NCI-H2196 treated with DMSO at 0.1 percent for 48 hours (cell line): ENCODE results near the gene ANGPTL7.
"Not testable (repeated sequence)": the region's sequence is repeated elsewhere in the genome, so short reads cannot be mapped to it uniquely, and the experiment has no call there.

Source experiments
- DNase-seq: peaks from one replicate; lab custom pipeline; 2025; ENCODE audit not compliant: unreplicated experiment; lab: John Stamatoyannopoulos, UW

The ANGPTL7 gene

DNA sequence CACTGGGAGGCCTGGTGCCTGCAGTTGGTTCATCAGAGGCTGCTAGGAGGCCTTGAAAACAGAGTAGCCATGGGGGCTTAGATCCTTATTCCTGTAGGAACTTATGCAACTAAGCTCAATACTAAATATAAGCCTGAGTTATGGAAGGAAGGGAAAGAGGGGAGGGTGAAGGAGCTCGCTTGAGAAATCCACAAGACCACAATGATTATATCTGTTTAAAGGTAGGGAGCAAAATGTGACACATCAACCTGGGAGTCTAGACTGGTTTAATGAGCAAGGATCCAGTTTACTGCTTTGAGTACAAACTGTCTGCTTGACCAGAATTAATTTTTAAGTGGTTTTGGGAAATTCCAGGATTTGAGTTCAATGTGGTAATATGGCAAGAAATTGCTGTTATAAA lies 20.4 kb upstream of the ANGPTL7 start:
- DNase-seq: no peak

DNA sequence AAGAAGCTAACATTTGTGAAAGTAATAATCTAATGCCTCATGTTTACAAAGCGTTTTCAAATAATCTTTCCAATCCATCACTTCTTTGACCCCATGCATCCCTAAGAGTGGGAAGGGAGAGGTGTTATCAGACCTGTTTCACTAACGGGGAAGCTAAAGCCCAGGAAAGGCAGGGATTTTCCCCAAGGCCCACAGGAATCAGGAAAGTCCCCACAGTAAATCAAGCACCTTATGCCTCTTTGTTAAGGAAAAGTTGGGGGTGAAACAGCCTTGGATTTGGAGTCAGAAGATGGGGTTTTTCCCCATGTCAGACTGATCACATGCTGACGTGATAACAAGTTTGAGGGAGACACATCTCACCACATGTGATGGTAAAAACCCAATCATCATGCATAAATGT lies 20.0 kb upstream of the ANGPTL7 start:
- DNase-seq: no peak

DNA sequence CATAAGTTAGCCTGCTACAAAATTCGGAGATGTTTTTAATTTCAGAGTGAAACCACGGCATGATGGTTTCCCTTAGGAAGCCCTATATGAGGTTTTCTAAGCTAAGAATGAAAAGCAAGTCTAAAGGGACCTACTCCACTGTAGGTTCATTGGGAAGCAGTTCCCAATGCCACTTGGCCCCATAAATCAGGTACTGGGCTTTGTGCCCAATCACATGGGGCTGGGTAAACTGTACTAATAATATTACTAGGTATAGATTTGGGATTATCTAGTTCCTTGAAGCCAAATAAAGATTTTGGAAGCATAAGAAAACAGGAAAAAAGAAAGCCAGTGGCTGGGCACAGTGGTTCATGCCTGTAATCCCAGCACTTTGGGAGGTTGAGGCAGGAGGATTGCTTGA lies 19.1 kb upstream of the ANGPTL7 start:
- no peak for DNase-seq

DNA sequence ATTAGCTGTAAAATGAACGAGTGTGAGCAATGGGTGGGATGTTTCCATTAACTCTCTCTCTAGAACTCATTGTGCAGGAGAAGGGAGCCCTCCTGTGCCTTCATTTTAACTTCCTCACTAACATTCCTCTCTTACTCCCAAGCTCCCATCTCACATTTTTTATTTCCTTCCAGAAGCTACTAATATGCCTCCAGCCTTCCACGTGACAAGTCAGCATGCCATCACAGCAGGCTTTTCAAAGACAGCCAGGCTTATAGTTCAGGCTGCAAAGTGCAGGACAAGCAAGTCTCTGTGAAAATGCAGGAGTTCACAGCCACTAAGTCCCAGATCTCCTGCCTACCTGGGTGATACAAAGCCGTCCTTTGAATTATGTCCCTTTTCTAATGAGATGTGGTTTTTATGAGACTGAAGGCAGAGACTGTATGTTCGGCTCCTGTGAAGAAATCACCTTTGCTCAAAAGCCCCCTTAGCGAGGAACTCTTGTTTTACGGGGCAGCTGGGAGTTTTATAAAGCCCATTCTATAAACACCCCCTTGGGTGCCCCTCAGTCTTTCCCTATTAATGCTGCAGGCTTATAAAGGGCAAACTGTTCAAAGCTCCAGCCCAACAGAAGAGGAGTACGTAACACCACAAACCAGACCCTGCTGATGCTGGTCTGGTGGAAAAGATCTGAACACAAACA lies 14.8 kb upstream of the ANGPTL7 start:
- no peak for DNase-seq

DNA sequence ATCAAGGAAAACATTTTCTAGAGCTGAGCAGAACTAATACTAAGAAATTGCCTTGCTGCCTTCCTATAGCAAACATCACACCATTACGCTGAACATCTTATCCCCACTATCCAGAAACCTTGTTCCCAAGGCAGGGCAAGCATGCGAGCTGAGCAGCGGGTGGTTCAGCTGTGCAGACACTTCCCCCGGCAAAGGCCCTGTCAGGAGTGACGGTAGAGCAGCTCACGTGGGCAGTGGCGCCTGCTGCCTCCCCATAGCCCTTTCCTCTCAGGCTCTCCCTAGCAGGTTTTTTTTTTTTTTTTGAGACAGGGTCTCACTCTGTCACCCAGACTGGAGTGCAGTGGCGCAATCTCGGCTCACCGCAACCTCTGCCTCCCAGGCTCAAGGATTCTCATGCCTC lies 13.7 kb upstream of the ANGPTL7 start:
- no peak for DNase-seq

DNA sequence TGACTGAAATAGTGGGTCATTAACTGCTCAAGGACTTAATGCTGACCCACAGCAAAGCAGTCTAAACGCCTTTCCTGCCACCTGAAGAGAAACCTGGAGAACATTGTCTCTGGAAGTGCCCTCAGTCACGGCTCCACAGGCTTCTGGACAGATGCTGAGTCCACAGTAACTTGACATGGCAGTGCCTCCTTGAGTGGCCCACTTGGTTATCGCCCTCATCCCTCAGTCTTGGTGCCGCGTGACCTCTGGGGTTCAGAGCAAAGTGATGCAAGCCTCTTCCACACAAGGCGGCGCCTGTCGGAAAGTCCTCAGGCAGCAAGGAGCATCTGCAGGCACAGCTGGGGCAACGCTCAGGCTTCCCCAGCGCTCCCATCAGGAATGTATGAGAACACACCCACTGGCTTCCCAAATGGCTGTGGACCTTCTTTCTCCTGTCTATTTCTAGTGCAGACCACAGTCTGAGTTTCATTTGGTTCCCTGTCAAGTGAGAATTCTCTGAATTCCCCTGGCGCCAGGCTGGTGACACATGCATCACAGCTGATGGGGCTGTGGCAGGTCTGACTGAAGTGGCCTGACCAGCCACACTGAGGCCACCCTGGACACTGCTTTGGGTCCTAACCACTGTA lies 13.0 kb upstream of the ANGPTL7 start:
- no peak for DNase-seq

DNA sequence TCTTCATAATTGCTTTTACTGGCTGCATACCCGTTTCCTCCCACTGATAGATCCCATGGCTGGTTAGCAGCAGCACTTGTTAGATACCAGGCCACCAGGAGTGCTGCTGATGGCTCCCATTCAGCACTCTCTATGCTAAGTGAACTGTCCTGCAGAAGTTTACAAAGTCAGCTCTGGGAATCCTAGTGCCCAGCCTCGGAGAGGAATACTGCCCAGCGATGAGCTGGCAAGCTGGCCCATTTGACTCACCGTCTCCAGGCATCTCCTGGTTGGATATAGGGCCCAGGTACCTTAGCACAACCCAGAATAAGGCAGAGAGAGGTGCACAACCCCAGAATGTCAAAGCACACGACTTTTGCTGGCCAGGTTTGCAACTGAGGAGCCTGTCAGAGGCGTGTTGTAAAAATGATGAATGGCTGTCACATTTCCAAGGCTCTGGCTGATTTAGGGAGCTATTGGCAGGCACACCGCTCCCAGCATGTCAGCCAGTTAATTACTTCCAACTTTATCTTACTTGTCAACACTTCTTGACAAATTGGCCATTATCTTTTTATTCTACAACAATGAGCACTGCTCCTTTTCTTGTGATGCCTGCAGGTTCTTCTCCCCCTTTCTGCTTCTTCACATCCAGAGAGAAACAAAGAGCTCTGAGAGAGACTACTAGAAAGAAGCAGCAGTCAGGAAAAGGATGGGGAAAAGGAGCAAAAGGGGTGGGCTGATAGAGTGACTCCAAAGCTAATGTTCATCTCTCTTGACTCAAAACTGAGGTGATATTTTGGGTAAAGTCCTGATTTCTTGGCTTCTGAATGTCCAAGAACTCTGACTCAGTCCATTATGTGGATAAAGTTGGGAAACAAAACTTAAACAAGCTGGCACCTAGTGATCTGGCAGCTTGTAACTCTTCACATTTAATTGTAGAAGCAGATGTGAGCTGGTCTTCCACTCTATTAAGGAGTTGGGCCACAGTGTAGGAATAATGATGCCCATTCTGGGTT lies 10.8 kb upstream of the ANGPTL7 start:
- no peak for DNase-seq

DNA sequence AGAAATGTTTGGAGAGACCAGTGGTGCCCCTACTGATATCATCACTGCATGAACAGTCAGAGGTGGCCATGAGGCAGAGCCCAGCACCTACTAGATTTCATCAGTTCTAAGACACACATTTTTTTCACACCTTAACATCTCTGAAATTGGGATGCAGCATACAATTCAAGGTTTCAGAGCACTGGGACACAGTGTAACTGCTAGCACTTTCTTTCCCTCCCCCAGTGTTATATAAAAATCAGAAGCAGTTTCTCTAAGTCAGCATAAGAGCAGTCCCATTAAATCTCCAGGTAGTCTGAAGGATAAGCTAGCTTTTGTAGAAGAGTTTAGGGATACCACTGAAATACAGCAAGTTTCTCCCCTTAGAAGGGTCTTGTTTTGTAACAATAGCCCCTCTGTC lies 10.0 kb upstream of the ANGPTL7 start:
- no peak for DNase-seq

DNA sequence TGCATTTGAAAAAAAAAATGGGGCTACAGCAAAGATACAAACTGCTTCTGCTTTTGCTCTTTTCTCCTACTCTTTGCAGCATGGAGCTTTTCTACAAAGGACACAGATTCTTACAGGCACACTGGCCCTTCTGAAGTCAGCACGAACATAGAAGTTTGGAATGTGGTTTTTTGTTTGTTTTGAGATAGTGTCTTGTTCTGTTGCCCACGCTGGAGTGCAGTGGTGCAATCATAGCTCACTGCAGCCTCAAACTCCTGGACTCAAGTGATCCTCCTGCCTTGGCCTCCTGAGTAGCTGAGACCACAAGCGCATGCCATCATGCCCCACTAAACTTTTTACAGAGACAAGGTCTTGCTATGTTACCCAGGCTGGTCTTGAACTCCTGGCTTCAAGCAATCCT lies 9.4 kb upstream of the ANGPTL7 start:
- not testable (repeated sequence) for DNase-seq

DNA sequence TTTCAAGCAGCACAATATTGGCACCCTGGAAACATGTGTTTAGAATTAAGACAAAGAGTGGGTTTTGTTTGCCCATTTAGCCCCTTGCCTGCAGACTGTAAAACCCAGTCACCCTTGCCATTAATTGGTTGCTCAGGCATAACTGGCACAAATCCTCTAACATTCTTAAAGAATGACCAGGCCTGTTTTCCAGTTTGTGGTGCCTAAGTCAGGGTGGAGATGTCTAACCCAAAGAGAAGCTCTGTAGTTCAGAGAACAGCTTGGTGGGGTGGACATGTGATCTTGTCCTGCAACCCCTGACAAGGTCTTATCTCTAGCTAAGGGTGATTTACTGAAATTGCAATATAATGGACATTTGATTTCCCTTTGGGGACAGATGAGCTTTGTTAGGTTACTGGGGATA lies 8.8 kb upstream of the ANGPTL7 start:
- no peak for DNase-seq

DNA sequence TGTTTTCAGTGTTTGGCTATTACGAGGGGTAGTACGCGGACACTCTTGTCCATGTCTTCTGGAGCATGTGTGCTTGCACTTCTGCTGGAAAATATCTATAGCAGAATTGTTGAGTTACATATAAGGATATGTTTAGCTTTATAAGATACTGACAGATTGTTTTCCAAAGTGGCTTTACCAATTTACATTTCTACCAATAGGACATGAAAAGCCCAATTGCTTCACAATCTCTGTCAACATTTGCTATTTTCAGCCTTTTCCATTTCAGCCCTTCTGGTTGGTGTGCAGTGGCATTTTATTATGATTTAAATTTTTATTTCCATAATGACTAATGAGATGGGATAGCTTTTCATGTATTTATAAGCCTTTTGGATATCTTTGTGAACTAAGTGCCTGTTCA lies 6.3 kb upstream of the ANGPTL7 start:
- DNase-seq: no peak

DNA sequence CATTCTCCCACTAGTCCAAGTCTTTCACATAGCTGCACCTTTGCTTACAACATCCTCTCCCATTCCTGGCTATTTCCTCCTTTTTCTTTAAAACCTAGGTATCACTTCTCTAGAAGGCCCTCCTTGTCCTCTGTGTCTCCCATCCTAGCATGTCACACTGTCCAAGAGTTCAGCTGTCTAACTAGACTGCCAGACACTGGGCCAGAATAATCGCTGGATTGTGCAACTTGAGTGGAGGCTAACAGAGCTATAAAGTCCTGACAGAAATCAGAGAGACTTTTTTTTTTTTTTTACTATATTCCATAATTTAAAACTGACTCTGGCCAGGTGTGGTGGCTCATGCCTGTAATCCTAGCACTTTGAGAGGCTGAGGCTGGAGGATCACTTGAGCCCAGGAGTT lies 4.2 kb upstream of the ANGPTL7 start:
- no peak for DNase-seq

DNA sequence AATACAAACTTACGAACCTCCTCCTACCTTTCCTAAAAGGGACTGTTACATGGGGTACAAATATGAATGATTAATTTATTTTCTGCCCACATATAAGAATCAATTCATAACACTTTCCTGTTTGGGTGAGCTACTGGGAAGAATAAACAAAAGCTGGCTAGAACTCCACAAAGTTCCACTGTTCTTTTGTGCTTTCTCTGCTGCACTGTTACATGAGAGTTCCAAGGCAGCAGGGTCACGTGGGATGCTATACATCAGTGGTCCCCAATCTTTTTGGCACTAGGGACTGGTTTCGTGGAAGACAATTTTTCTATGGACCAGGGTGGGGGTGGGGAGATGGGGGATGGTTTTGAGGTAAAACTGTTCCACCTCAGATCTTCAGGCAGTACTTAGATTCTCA lies 2.2 kb upstream of the ANGPTL7 start:
- DNase-seq: no peak

DNA sequence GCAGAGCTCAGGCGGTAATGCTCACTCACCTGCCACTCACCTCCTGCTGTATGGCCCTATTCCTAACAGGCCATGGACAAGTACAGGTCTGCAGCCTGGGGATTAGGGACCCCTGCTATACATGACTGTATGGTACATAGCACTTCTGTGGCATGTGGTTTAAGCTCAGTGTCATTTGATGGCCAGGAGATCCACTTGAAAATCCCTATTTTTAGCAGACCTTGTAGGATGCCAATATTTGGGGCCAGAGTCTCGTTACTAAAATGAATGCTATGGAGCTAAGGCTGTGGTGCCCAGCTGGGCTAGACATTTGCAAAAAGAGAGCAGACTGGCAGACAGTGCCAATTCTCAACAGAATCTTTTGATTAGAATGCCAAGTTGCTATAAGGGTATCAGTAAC lies 1.7 kb upstream of the ANGPTL7 start:
- no peak for DNase-seq

DNA sequence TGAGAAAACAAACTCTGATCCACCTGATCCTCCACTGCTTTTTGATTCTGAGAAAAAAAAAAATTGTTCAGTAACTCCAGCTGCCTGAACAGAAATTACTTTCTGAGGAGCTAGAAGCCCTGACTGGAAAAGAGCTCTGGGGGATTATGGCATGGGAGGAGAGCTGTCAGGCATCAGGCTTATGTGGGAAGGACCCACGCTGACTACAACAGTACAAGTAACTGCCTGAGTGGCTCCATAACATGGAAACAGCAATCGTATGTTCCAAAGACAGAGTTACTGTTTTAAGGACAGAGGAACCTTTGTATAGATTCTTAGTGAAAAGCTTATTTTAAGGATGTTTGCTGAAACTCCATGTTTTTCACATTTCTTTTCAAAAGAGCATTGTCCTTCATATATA lies 1.2 kb upstream of the ANGPTL7 start:
- DNase-seq: no peak

DNA sequence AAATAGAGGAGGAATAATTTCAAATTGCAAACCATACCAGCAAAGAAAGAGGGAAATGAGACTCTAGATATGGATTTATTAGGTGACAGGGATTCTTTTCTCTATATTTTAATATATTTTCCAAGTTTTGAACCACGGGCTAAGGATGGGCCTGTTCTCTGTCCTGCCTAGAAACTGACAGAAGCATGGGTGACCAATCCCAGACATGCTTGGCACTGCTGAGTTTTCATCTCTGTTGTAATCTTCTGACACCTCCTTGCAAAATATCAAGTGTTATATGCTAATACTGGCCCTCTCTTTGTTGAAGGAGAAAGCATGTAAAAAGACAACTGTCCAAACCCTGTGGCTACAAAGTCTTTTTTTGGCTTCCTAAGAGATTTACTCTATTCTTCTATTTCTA lies 774 bp upstream of the ANGPTL7 start:
- no peak for DNase-seq

DNA sequence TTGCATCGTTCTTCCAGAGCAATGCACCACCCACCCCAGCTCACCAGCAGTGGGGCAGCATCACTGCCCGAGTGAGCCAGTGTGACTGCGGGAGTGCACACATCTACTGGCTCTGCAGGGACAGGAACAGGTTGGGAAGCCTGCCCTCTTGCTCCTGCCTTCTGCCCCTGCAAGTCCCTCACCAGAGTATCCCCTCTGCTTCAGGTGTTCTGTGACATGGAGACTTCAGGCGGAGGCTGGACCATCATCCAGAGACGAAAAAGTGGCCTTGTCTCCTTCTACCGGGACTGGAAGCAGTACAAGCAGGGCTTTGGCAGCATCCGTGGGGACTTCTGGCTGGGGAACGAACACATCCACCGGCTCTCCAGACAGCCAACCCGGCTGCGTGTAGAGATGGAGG lies 4.2 kb downstream of the ANGPTL7 start:
- DNase-seq: no peak

DNA sequence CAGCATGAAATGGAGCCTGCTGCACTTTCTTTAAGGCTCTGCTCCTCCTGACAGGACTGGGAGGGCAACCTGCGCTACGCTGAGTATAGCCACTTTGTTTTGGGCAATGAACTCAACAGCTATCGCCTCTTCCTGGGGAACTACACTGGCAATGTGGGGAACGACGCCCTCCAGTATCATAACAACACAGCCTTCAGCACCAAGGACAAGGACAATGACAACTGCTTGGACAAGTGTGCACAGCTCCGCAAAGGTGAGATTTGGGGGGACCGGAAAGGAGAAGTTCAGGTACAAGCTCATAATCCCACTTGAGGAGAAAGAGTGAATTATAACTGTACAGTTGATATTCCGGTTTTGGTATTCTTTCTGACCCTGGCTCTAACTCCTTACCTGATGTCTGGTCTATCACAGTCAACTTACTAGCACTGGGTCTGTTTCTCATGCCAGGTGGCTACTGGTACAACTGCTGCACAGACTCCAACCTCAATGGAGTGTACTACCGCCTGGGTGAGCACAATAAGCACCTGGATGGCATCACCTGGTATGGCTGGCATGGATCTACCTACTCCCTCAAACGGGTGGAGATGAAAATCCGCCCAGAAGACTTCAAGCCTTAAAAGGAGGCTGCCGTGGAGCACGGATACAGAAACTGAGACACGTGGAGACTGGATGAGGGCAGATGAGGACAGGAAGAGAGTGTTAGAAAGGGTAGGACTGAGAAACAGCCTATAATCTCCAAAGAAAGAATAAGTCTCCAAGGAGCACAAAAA lies 5.4 kb downstream of the ANGPTL7 start:
- no peak for DNase-seq

DNA sequence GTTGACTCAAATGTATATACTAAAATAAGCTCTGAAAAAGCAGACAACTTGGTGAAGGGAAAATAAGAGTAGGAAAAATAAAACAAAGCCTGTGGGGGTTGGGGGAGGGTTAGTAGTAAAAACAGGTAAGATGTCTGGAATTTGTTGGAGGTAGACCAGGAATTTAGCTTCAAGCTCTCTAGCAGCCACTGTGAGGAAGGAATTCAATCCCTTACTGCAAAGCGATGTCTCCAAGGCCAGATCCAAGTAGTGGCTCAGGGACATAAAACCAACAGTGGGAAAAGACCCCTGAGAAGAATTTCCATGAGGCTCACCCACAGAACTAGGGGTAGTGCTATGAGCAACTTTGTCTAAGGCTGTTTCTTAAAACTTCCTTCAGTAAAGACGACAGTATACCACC lies 7.8 kb downstream of the ANGPTL7 start:
- no peak for DNase-seq

DNA sequence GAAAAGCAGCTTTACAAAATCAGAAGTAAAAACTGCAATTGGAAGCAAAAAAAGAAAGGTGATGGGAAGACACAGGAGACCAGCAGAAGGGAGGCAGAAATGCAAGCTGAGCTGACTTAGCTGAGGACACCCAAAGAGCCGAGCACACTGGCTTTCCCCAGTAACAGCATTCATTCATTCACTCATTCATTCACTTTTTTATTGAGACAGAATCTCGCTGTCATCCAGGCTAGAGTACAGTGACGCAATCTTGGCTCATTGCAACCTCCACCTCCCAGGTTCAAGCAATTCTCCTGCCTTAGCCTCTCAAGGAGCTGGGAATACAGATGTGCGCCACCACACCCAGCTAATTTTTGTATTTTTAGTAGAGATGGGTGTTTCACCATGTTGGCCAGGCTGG lies 8.2 kb downstream of the ANGPTL7 start:
- DNase-seq: no peak

DNA sequence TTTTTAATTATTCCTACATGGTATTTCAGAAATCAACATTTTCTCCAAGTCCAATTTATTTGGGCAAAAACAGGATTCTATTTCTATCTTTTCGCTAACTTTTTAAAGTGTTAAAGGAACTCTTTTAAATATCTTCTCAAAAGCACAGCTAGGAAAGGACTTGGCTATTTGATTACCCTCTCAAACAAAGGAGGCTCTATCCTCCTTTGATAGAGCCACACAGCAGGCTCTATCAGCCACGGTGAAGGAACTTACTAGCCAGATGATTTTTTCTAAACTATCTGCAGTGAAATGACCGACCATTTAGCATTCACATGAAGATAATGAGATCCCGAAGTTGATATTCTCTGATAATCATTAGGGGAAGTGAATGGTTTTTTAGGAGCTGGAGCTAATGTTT lies 9.1 kb downstream of the ANGPTL7 start:
- DNase-seq: no peak
